HepG2 (cell line): ENCODE data around the gene PSORS1C2. TPM values are rescaled to one million over a fixed set of nuclear protein-coding genes. Genes with fewer than 3 reads are reported as not detected.

ENCODE experiments used
- ATAC-seq: fragments of 200-7000 bp; cut with Tn5 transposase; 3 replicates; pipeline ENCODE4 v1.9.1; 2020; ENCODE audit warnings: mild to moderate bottlenecking, moderate library complexity
- BruUV-seq: library from RNA; stranded (reverse); fragments of 400-500 nt; replicated peaks from 2 replicates; lab custom pipeline; 2021; lab: Mats Ljungman, UMichigan
- CTCF ChIA-PET: fragments of 300-600 bp; formaldehyde crosslinking; extraction: SDS; loops from one replicate; lab custom pipeline; 2021; ENCODE audit warnings: low total read pairs, inconsistent platforms, low intra/inter-chr PET ratio; lab: Yijun Ruan, JAX
- POLR2A ChIA-PET: fragments of 350-600 bp; sonication (Branson Sonifier 250); formaldehyde crosslinking; loops from one replicate; lab custom pipeline; 2020; ENCODE audit warnings: antibody characterized with exemption, inconsistent platforms; lab: Yijun Ruan, JAX
- DNase-seq: peaks from one replicate; pipeline ENCODE4 v3.0.0-alpha.2; 2015; ENCODE audit warnings: low spot score
- FAIRE-seq: peaks from 3 replicates; lab custom pipeline; 2011; peaks lifted over from hg19 to GRCh38; lab: Jason Lieb, UNC
- H2AFZ ChIP-seq: one replicate; pipeline ENCODE4 v1.6.1; 2011; ENCODE audit warnings: low read length, inconsistent platforms
- H3K27ac ChIP-seq: fragments of 300-600 bp; 3 replicates; pipeline ENCODE4 v1.8.0; 2011; ENCODE audit warnings: mixed run types, mild to moderate bottlenecking, mixed read lengths, low read length, inconsistent platforms; ENCODE audit not compliant: insufficient read depth; ENCODE audit errors: extremely low read length
- H3K27me3 ChIP-seq, 2 experiments: fragments of 200-600 bp in 1 of 2; 2 replicates in 1 of 2; 3 replicates in 1 of 2; pipeline versions ENCODE4 v1.6.0 to v1.8.0; 2011; ENCODE audit warnings: low read length in 2 of 2, mild to moderate bottlenecking in 2 of 2, moderate library complexity in 2 of 2, inconsistent platforms in 1 of 2; ENCODE audit not compliant: insufficient read depth in 2 of 2, control insufficient read depth in 1 of 2
- H3K36me3 ChIP-seq, 2 experiments: fragments of 200-600 bp in 1 of 2; replicated peaks in 1 of 2; 2 replicates in 1 of 2; 3 replicates in 1 of 2; pipeline versions ENCODE4 v1.5.1 to v1.8.0; 2011; ENCODE audit warnings: low read length in 2 of 2, inconsistent platforms in 1 of 2; ENCODE audit not compliant: insufficient read depth in 2 of 2, control insufficient read depth in 1 of 2
- H3K4me1 ChIP-seq: 2 replicates; pipeline ENCODE4 v1.5.1; 2012; ENCODE audit warnings: low read length, inconsistent platforms; ENCODE audit not compliant: insufficient read depth
- H3K4me2 ChIP-seq: 2 replicates; pipeline ENCODE4 v1.6.0; 2011; ENCODE audit warnings: low read depth, low read length, inconsistent platforms
- H3K4me3 ChIP-seq, 3 experiments: fragments of 200-600 bp in 1 of 3; sonication (generic), shearing (Covaris generic) in 1 of 3; replicated peaks in 1 of 3; 2 replicates each; pipeline ENCODE4 v1.5.1; 2011 to 2016; ENCODE audit warnings: low read length in 3 of 3, inconsistent platforms in 2 of 3, low read depth in 2 of 3, mild to moderate bottlenecking in 2 of 3, control low read depth in 1 of 3, mixed read lengths in 1 of 3; ENCODE audit not compliant: insufficient read depth in 1 of 3
- H3K79me2 ChIP-seq: one replicate; pipeline ENCODE4 v1.6.1; 2011; ENCODE audit warnings: low read length, inconsistent platforms; ENCODE audit not compliant: insufficient read depth
- H3K9ac ChIP-seq: 2 replicates; pipeline ENCODE4 v1.6.0; 2011; ENCODE audit warnings: mild to moderate bottlenecking, low read depth, low read length, inconsistent platforms; ENCODE audit not compliant: insufficient read depth
- H3K9me3 ChIP-seq: 2 replicates; pipeline ENCODE4 v1.5.1; 2012; ENCODE audit warnings: mild to moderate bottlenecking, low read length
- H4K20me1 ChIP-seq: 2 replicates; pipeline ENCODE4 v1.6.0; 2011; ENCODE audit warnings: inconsistent platforms, mild to moderate bottlenecking, low read length, moderate library complexity; ENCODE audit not compliant: insufficient read depth
- AHR ChIP-seq: IDR thresholded peaks from 2 replicates; pipeline ENCODE4 v1.6.1; 2018; ENCODE audit warnings: missing genetic modification reagents, missing compliant biosample characterization
- CBFB ChIP-seq: sonication (generic); formaldehyde crosslinking; IDR thresholded peaks from 2 replicates; pipeline ENCODE4 v1.4.0; 2020; ENCODE audit warnings: missing genetic modification reagents
- FOXM1 ChIP-seq: sonication (generic); formaldehyde crosslinking; IDR thresholded peaks from 2 replicates; pipeline ENCODE4 v1.5.0; 2020; ENCODE audit warnings: missing genetic modification reagents
- JUNB ChIP-seq: sonication (generic); formaldehyde crosslinking; IDR thresholded peaks from 2 replicates; pipeline ENCODE4 v1.8.0; 2022; ENCODE audit warnings: missing genetic modification reagents, mild to moderate bottlenecking, borderline replicate concordance
- KDM5A ChIP-seq: fragments of 200-600 bp; sonication (generic); IDR thresholded peaks from 2 replicates; pipeline ENCODE4 v1.7.0; 2018; ENCODE audit warnings: antibody characterized with exemption, mild to moderate bottlenecking, low read length, borderline replicate concordance
- MATR3 ChIP-seq: sonication (generic); formaldehyde crosslinking; IDR thresholded peaks from 2 replicates; pipeline ENCODE4 v1.4.0; 2020; ENCODE audit warnings: missing genetic modification reagents
- TP53 ChIP-seq: sonication (generic); formaldehyde crosslinking; conservative IDR thresholded peaks from 2 replicates; pipeline ENCODE4 v1.4.0; 2020; ENCODE audit warnings: missing genetic modification reagents
- TSC22D2 ChIP-seq: sonication (generic); formaldehyde crosslinking; IDR thresholded peaks from 2 replicates; pipeline ENCODE4 v1.5.1; 2020; ENCODE audit warnings: missing genetic modification reagents, mild to moderate bottlenecking, borderline replicate concordance
- ZNF224 ChIP-seq: sonication (generic); formaldehyde crosslinking; IDR thresholded peaks from 2 replicates; pipeline ENCODE4 v1.5.0; 2020; ENCODE audit warnings: mild to moderate bottlenecking, missing genetic modification reagents
- ZNF296 ChIP-seq: sonication (generic); formaldehyde crosslinking; conservative IDR thresholded peaks from 2 replicates; pipeline ENCODE4 v1.5.0; 2020; ENCODE audit warnings: mild to moderate bottlenecking, missing genetic modification reagents
- ZNF687 ChIP-seq: sonication (generic); formaldehyde crosslinking; IDR thresholded peaks from 2 replicates; pipeline ENCODE4 v1.5.1; 2020; ENCODE audit warnings: mild to moderate bottlenecking, missing genetic modification reagents, moderate library complexity
- ZNF710 ChIP-seq: sonication (generic); formaldehyde crosslinking; IDR thresholded peaks from 2 replicates; pipeline ENCODE4 v1.5.0; 2020; ENCODE audit warnings: mild to moderate bottlenecking, missing genetic modification reagents, borderline replicate concordance
- ZNF724P ChIP-seq: sonication (generic); formaldehyde crosslinking; IDR thresholded peaks from 2 replicates; pipeline ENCODE4 v1.8.0; 2022; ENCODE audit warnings: missing genetic modification reagents, borderline replicate concordance
- ZNF800 ChIP-seq: sonication (generic); formaldehyde crosslinking; IDR thresholded peaks from 2 replicates; pipeline ENCODE4 v1.4.0; 2020; ENCODE audit warnings: missing genetic modification reagents
- WGBS: methylation state at CpG from one replicate; pipeline ENCODE4 v1.1.6; 2017; ENCODE audit warnings: low lambda C conversion rate; 5-methylcytosine and 5-hydroxymethylcytosine counted together
- in situ Hi-C: cut with HindIII; loops from 2 replicates; pipeline ENCODE4 v1.10.0; 2017; ENCODE audit warnings: low pct_unique_long_range_greater_than_20kb; ENCODE audit not compliant: extremely low pct_ligation_motif_present
- intact Hi-C: fragments of 100-400 bp; cut with micrococcal nuclease; formaldehyde crosslinking; loops from one replicate; pipeline ENCODE4 v1.10.0; 2022; ENCODE audit not compliant: unreplicated experiment
- polyA plus RNA-seq, 8 experiments: library from polyadenylated mRNA; depleted of rRNA in 3 of 8; stranded (reverse) in 7 of 8; unstranded in 1 of 8; fragments of >200 nt; fragmentation: Illumina TruSeq in 4 of 8; extraction: Trizol in 4 of 8; gene quantifications; 2 replicates each; pipeline versions ENCODE4 v1.2.1 to v1.2.3, GENCODE V29; 2011 to 2016; ENCODE audit warnings: low read depth in 4 of 8, missing spikeins in 1 of 8, mixed read lengths in 1 of 8; ENCODE audit not compliant: insufficient read depth in 1 of 8
- total RNA-seq, 5 experiments: library from RNA; depleted of rRNA; stranded (reverse); fragments of >200 nt; fragmentation: Illumina TruSeq; extraction: Trizol; gene quantifications; 2 replicates each; pipeline ENCODE4 v1.2.3, GENCODE V29; 2016; ENCODE audit warnings: low read depth in 1 of 5

The PSORS1C2 gene
- total and polyA plus RNA-seq, 2 of the 13 experiments (the other 11 are each of a cell fraction or from before 2014, with no cell fraction given), result not detected

- BruUV-seq, result TSS peak; percentile 99
- peak overlapping the region; percentile 94 for H3K27ac ChIP-seq
- peaks cover 38% of the 10 kb centered on the region for H3K79me2 ChIP-seq
- H3K36me3 ChIP-seq, result peaks cover 0 to 5% of the 10 kb centered on the region in 2 experiments; a peak in 1 of 5 replicates
- intact Hi-C loops (loop anchor here (1.0 kb wide), 1 partner anchor 28 kb away; the partner anchor contains the start of gene TCF19), in situ Hi-C loops (no loop called here)
- H2AFZ ChIP-seq, result peak overlapping the region; percentile 97
- H3K4me2 ChIP-seq, result peak overlapping the region; percentile 94
- POLR2A ChIA-PET, result interaction anchor here (1.5 to 1.8 kb wide), 2 partner anchors 27 to 49 kb away, joined by 5 read pairs; partner anchors contain the start of gene TCF19
- DNase-seq (peak; percentile 75), FAIRE-seq (peak; percentile 50), ATAC-seq (peak; percentile 88)
- H4K20me1 ChIP-seq, result no peaks in the 10 kb centered on the region
- H3K27me3 ChIP-seq, result no peaks in the 10 kb centered on the region
- WGBS, result 2% methylated on average over 14 of the region's 24 CpGs
- peaks cover 44% of the 10 kb centered on the region for H3K4me1 ChIP-seq
- peak overlapping the region; percentile 57 to 87 (median 70) for H3K4me3 ChIP-seq
- peak overlapping the region; percentile 88 for H3K9ac ChIP-seq
- no peaks in the 10 kb centered on the region for H3K9me3 ChIP-seq
- CTCF ChIA-PET, result no interaction called here
- no peak for TF ChIP-seq TP53 (CRISPR knock-in tag)
- TF ChIP-seq ZNF800 (CRISPR knock-in tag), result peak; percentile 64; the same call in 1 of the 2 replicates
- no peak for TF ChIP-seq JUNB
- peak; percentile 99 for TF ChIP-seq ZNF687
- TF ChIP-seq CBFB (CRISPR knock-in tag), result no peak
- no peak; the same call in 1 of the 2 replicates for TF ChIP-seq AHR (CRISPR knock-in tag)
- TF ChIP-seq ZNF724P (CRISPR knock-in tag), result no peak
- no peak; the same call in 1 of the 2 replicates for TF ChIP-seq ZNF710 (CRISPR knock-in tag)
- TF ChIP-seq KDM5A, result no peak
- no peak for TF ChIP-seq ZNF224 (CRISPR knock-in tag)
- TF ChIP-seq FOXM1 (CRISPR knock-in tag), result no peak
- TF ChIP-seq TSC22D2, result no peak
- TF ChIP-seq MATR3, result no peak
- no peak for TF ChIP-seq ZNF296
Observed at GRCh38 chr6:31186052-31186734, 47.3 kb upstream of the PSORS1C2 start.
